SK-N-MC (cell line): ENCODE results near the gene TLDC2.

Source experiments
- DNase-seq: peaks from one replicate; pipeline ENCODE4 v3.0.0-alpha.2; 2011; ENCODE audit warnings: low read depth, low spot score
- H3K27ac ChIP-seq: fragments of 200-600 bp; sonication (generic); 2 replicates; pipeline ENCODE4 v1.5.1; 2016; ENCODE audit warnings: mixed run types
- H3K36me3 ChIP-seq: fragments of 200-600 bp; sonication (generic); 2 replicates; pipeline ENCODE4 v1.6.1; 2017; ENCODE audit warnings: antibody characterized with exemption, low read length, mixed read lengths; ENCODE audit not compliant: insufficient read depth
- H3K4me3 ChIP-seq: fragments of 200-600 bp; sonication (generic); 2 replicates; pipeline ENCODE4 v1.5.1; 2016
- H3K9ac ChIP-seq: fragments of 200-600 bp; sonication (generic); 2 replicates; pipeline ENCODE4 v1.8.0; 2017; ENCODE audit warnings: mixed run types, mixed read lengths; ENCODE audit not compliant: insufficient read length
- H3K9me3 ChIP-seq: fragments of 200-600 bp; sonication (generic); 2 replicates; pipeline ENCODE4 v1.6.1; 2017; ENCODE audit warnings: low read depth, mild to moderate bottlenecking, antibody characterized with exemption, low read length, moderate library complexity, mixed read lengths
- EZH2 ChIP-seq: fragments of 200-600 bp; sonication (generic); IDR thresholded peaks from one replicate; pipeline ENCODE4 v1.6.1; 2017; ENCODE audit warnings: antibody characterized with exemption
- FOXP2 ChIP-seq: optimal IDR thresholded peaks from 2 replicates; pipeline ENCODE3; 2011; ENCODE audit warnings: mild to moderate bottlenecking, moderate library complexity; ENCODE audit not compliant: insufficient read depth; ENCODE audit errors: extremely low read length, control extremely low read depth
- POLR2AphosphoS5 ChIP-seq: IDR thresholded peaks from 2 replicates; pipeline ENCODE4 v1.6.1; 2012; ENCODE audit warnings: mild to moderate bottlenecking, low read depth, low read length, borderline replicate concordance

Gene TLDC2

GRCh38 chr20:36862857-36863668, 12.9 kb upstream of the TLDC2 start:
- no peak for DNase-seq
- Histone ChIP-seq H3K36me3 (no peaks in the 10 kb centered on the region), H3K27ac (no peak overlapping the region), H3K9me3 (no peaks in the 10 kb centered on the region), H3K9ac (peak overlapping the region; percentile 59), H3K4me3 (peak overlapping the region; percentile 75)
- TF ChIP-seq EZH2 (no peak), FOXP2 (no peak), POLR2AphosphoS5 (no peak)

GRCh38 chr20:36865076-36865860, 10.7 kb upstream of the TLDC2 start:
- H3K9ac ChIP-seq: no peak overlapping the region

GRCh38 chr20:36865861-36866149, 10.1 kb upstream of the TLDC2 start:
- Histone ChIP-seq H3K4me3 (no peak overlapping the region), H3K9me3 (no peaks in the 10 kb centered on the region), H3K36me3 (no peaks in the 10 kb centered on the region), H3K9ac (no peak overlapping the region), H3K27ac (no peak overlapping the region)
- no peak for DNase-seq
- TF ChIP-seq EZH2 (no peak), FOXP2 (no peak), POLR2AphosphoS5 (no peak)

More at GRCh38 chr20:36865076-36865860, 10.7 kb upstream of the TLDC2 start:
- Histone ChIP-seq H3K27ac (no peak overlapping the region), H3K36me3 (no peaks in the 10 kb centered on the region), H3K4me3 (no peak overlapping the region), H3K9me3 (no peaks in the 10 kb centered on the region)
- no peak for TF ChIP-seq FOXP2
- no peak for TF ChIP-seq EZH2
- TF ChIP-seq POLR2AphosphoS5: no peak
- DNase-seq: no peak

GRCh38 chr20:36866164-36866563, 9.8 kb upstream of the TLDC2 start:
- no peak overlapping the region for H3K27ac ChIP-seq
- no peaks in the 10 kb centered on the region for H3K9me3 ChIP-seq
- DNase-seq: no peak
- TF ChIP-seq FOXP2: no peak
- no peak for TF ChIP-seq EZH2
- TF ChIP-seq POLR2AphosphoS5: no peak
- no peaks in the 10 kb centered on the region for H3K36me3 ChIP-seq
- no peak overlapping the region for H3K9ac ChIP-seq
- H3K4me3 ChIP-seq: no peak overlapping the region

GRCh38 chr20:36866681-36867495, 9.1 kb upstream of the TLDC2 start:
- H3K9ac ChIP-seq: no peak overlapping the region
- TF ChIP-seq FOXP2: no peak
- no peak for TF ChIP-seq EZH2
- no peak for TF ChIP-seq POLR2AphosphoS5
- H3K4me3 ChIP-seq: no peak overlapping the region
- no peak overlapping the region for H3K27ac ChIP-seq
- H3K9me3 ChIP-seq: no peaks in the 10 kb centered on the region
- no peaks in the 10 kb centered on the region for H3K36me3 ChIP-seq
- no peak for DNase-seq

- DNase-seq: no peak
- Histone ChIP-seq H3K36me3 (no peaks in the 10 kb centered on the region), H3K27ac (no peak overlapping the region), H3K9me3 (no peaks in the 10 kb centered on the region), H3K9ac (no peak overlapping the region), H3K4me3 (no peak overlapping the region)
- TF ChIP-seq EZH2 (no peak), POLR2AphosphoS5 (no peak), FOXP2 (no peak)
These were observed 4.0 kb upstream of the TLDC2 start for GRCh38 chr20:36871640-36872570.

GRCh38 chr20:36872852-36873251, 3.1 kb upstream of the TLDC2 start:
- Histone ChIP-seq H3K4me3 (no peak overlapping the region), H3K9ac (no peak overlapping the region), H3K27ac (no peak overlapping the region), H3K9me3 (no peaks in the 10 kb centered on the region), H3K36me3 (no peaks in the 10 kb centered on the region)
- no peak for DNase-seq
- TF ChIP-seq EZH2 (no peak), FOXP2 (no peak), POLR2AphosphoS5 (no peak)
